ENCODE data around the gene DNAJC4. TPM values are rescaled to one million over a fixed set of nuclear protein-coding genes. Genes with fewer than 3 reads are reported as not detected.

The DNAJC4 gene
- total RNA-seq, 4 donors from 2014 or later = 52.6 to 214 (median 76.0) TPM

DNA sequence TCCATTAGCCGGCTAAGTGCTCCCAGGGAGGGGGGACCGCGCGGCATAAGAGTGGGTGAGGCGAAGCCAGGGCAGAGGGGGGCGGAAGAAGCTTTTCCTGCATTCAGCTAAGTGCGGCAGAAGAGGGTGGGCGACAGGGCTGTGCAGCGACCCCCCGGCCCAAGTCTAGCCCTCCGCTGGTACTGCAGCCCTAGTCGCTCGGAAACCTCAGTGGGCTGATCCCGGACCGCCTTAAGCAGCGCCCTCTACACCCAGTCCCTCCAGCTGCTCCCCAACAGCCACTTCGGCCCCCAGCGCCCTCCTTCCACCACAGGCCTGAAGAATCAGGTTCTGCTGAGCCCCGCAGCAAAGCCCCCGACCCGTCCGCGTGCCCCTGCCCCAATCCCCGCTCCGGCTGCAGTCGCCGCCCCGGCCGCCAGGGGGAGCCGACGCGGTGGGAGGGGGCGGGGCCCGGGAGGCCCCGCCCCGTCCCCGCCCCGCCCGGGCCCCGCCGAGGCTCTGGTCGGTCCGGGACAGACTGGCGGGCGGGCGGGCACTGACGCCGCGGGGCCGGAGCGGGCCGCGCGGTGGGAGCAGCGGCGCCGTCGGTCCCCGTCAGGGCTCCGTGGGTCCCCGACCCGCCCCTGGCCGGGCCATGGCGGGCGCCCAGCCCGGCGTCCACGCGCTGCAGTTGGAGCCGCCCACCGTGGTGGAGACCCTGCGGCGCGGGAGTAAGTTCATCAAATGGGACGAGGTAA, 20.8 kb downstream of the DNAJC4 start, which contains the start of gene PLCB3:
TSS of gene PLCB3 (plus strand) at position 515 of the 737 bp plus-strand sequence. CDS start at position 635, 120 bp downstream.
- DNase-seq = peak; percentile 71
- peak; percentile 10 for TF ChIP-seq POLR2A (IDR thresholded peaks at IDR 0.05)
- TF ChIP-seq, protein P1, sequence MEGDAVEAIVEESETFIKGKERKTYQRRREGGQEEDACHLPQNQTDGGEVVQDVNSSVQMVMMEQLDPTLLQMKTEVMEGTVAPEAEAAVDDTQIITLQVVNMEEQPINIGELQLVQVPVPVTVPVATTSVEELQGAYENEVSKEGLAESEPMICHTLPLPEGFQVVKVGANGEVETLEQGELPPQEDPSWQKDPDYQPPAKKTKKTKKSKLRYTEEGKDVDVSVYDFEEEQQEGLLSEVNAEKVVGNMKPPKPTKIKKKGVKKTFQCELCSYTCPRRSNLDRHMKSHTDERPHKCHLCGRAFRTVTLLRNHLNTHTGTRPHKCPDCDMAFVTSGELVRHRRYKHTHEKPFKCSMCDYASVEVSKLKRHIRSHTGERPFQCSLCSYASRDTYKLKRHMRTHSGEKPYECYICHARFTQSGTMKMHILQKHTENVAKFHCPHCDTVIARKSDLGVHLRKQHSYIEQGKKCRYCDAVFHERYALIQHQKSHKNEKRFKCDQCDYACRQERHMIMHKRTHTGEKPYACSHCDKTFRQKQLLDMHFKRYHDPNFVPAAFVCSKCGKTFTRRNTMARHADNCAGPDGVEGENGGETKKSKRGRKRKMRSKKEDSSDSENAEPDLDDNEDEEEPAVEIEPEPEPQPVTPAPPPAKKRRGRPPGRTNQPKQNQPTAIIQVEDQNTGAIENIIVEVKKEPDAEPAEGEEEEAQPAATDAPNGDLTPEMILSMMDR (IDR thresholded peaks at IDR 0.05) = peak; percentile 75 to 93 (median 87)
- peak; percentile 24 to 66 (median 60) for TF ChIP-seq POLR2AphosphoS5 (IDR thresholded peaks at IDR 0.05)
- no peak for TF ChIP-seq EP300 (IDR thresholded peaks at IDR 0.05; ENCODE audit: low read depth)
- intact Hi-C loops (cut with DNase I; ENCODE audit: low total_unique reads) = loop anchor here (5.0 kb wide), 1 partner anchor 51 kb away; the partner anchor contains the start of gene CATSPERZ
- in situ Hi-C loops (cut with MboI; ENCODE audit: low pct_ligation_motif_present in 1 of 4, low pct_unique_long_range_greater_than_20kb in 1 of 4, low sequenced_read_pairs in 3 of 4) = no loop called here
- Histone ChIP-seq H3K9me3 (no peaks in the 10 kb centered on the region), H3K36me3 (peaks cover 0 to 14% (median 0%) of the 10 kb centered on the region in 4 donors), H3K4me1 (peaks cover 15 to 42% (median 29%) of the 10 kb centered on the region in 4 donors), H3K27ac (peak within 1 kb of the TSS; percentile 84 to 91 (median 88)), H3K4me3 (peak within 1 kb of the TSS; percentile 65 to 91 (median 86)), H3K27me3 (no peaks in the 10 kb centered on the region)
- 0% methylated on average over 20 of the region's 75 CpGs; no CpG with 5 or more reads in 1 of the 2 donors for WGBS, 2 donors (ENCODE audit: low coverage in 1 of 2)

- Histone ChIP-seq H3K27me3 (no peaks in the 10 kb centered on the region), H3K4me1 (peaks cover 15 to 42% (median 29%) of the 10 kb centered on the region in 4 donors), H3K36me3 (peaks cover 0 to 19% (median 0%) of the 10 kb centered on the region in 4 donors), H3K4me3 (peak overlapping the region; percentile 65 to 91 (median 86)), H3K27ac (peak overlapping the region; percentile 84 to 91 (median 88)), H3K9me3 (no peaks in the 10 kb centered on the region)
- no peak for DNase-seq
- in situ Hi-C loops (cut with MboI; ENCODE audit: low pct_ligation_motif_present in 1 of 4, low pct_unique_long_range_greater_than_20kb in 1 of 4, low sequenced_read_pairs in 3 of 4) = no loop called here
- 0% methylated on average over 2 to 18 of the region's 18 CpGs for WGBS, 2 donors (ENCODE audit: low coverage in 1 of 2)
- intact Hi-C loops (cut with DNase I; ENCODE audit: low total_unique reads) = loop anchor here (5.0 kb wide), 1 partner anchor 51 kb away; the partner anchor contains the start of gene CATSPERZ
- TF ChIP-seq EP300 (IDR thresholded peaks at IDR 0.05; ENCODE audit: low read depth) (no peak), POLR2A (IDR thresholded peaks at IDR 0.05) (no peak), POLR2AphosphoS5 (IDR thresholded peaks at IDR 0.05) (no peak)
- TF ChIP-seq, protein P1 (IDR thresholded peaks at IDR 0.05) = no peak
These were observed 21.3 kb downstream of the DNAJC4 start for GRCh38 chr11:64251753-64252002.

DNA sequence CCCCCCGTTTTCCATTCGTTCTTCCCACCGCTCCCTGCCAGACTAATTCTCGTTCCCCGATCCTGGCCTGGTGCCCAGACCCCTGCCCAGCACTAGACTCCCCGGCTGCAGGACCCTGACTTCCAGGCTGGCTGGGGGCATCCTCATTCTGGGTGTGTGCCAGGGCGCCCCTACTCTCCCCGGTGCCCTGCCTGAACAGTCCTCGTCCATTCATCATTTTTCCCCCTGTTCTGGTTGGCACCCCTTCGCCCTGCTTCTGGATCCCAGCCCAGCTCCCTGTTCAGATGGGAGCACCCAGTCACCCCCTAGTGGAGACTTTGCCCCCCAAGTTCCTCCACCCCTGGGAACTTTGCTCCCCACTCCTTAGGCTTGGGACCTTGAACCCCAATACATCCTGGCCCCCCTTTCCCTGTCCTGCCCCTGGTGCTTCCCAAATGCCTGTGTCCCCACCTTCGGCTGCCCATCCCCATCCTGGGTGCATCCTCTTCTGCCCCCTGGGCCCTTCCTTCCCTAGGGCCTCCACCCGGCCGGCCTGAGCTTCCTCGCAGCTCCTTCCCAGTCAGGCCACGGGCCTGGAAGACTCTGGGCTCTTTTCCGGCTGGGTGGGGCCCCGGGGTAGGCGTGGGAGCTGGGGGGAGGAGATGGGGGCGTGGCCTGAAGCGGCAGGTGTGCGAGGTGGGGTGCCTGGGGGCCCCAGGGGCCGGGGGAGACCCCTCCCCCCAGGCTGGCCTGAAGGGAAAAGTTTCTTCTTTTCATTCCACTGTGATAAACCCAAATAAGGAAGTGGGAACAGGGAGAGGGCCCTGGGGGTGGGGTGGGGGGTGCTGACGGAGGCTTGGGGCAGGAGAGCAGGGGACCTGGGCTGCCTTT, 21.9 kb downstream of the DNAJC4 start:
- TF ChIP-seq, protein P1 (IDR thresholded peaks at IDR 0.05) = peak; percentile 31 to 70 (median 50)
- TF ChIP-seq EP300 (IDR thresholded peaks at IDR 0.05; ENCODE audit: low read depth) (no peak), POLR2AphosphoS5 (IDR thresholded peaks at IDR 0.05) (peak; percentile 74 to 83 (median 77)), POLR2A (IDR thresholded peaks at IDR 0.05) (peak; percentile 88)
- peak overlapping the region; percentile 84 to 91 (median 88) for H3K27ac ChIP-seq
- in situ Hi-C loops (cut with MboI; ENCODE audit: low pct_ligation_motif_present in 1 of 4, low pct_unique_long_range_greater_than_20kb in 1 of 4, low sequenced_read_pairs in 3 of 4) (no loop called here), intact Hi-C loops (cut with DNase I; ENCODE audit: low total_unique reads) (loop anchor here (5.0 kb wide), 1 partner anchor 50 kb away; the partner anchor contains the start of gene CATSPERZ)
- H3K4me3 ChIP-seq = peak overlapping the region; percentile 65 to 91 (median 86)
- no peaks in the 10 kb centered on the region for H3K27me3 ChIP-seq
- DNase-seq = peak; percentile 89
- 4 to 6% methylated on average over 10 to 23 of the region's 23 CpGs for WGBS, 2 donors (ENCODE audit: low coverage in 1 of 2)
- H3K4me1 ChIP-seq = peaks cover 15 to 42% (median 29%) of the 10 kb centered on the region in 4 donors
- peaks cover 0 to 20% (median 0%) of the 10 kb centered on the region in 4 donors for H3K36me3 ChIP-seq
- H3K9me3 ChIP-seq = no peaks in the 10 kb centered on the region

Measured in transverse colon (tissue), 4 donors.